GF-D8 (cell line): Measurements from ENCODE around the gene EXO5.
"Not testable (repeated sequence)": the region's sequence is repeated elsewhere in the genome, so short reads cannot be mapped to it uniquely, and the experiment has no call there.

Experiments
- DNase-seq: peaks from one replicate; lab custom pipeline; 2025; lab: John Stamatoyannopoulos, UW

EXO5 gene

DNA sequence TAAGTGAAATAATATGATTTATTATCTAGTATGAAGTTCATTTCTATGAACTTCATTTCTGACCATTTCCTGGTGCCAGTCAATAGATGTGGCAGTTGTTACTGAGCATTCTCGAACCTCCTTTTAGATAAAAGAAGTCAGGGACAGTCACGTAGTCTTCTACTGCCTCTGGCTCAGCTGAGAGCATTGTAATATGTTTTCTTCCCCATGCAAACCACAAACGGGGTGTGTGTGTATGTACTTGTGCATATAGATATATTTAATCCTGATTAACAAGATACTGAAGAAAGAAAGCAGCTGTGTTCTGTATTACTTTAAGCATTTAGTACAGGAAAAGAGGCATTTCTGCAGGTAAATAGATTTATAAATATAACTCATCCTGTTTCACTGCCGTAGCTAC is 44.5 kb downstream of the EXO5 start:
- no peak for DNase-seq

DNA sequence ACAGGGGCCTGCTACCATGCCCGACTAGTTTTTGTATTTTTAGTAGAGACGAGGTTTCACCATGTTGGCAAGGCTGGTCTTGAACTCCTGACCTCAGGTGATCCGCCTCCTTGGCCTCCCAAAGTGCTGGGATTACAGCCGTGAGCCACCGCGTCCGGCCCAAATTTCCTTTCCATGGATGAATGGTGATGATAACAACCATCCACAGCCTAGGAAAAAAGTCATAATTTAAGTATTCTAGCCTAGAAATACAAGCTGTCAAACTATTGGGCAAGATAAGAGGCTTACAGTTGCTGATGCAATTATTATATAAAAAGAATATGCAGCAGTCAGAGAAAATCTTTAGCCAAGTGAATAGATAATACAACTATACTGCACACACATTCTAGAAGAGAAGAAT is 46.2 kb downstream of the EXO5 start:
- DNase-seq, result not testable (repeated sequence)

DNA sequence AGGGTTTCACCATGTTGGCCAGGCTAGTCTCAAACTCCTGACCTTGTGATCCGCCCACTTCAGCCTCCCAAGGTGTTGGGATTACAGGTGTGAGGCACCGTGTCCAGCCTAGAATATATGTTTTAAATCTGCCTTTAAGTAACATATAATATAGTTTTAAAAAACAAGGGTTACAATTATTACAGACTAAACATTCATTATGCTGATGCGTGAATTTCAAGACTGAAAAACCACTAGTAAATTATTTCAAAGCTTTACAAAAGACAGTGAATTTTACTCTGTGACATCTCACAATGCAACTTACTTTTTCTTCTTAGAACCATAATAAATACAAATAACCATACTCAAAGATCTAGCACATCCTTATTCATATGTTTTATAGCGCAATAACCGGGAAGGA is 47.6 kb downstream of the EXO5 start:
- no peak for DNase-seq

DNA sequence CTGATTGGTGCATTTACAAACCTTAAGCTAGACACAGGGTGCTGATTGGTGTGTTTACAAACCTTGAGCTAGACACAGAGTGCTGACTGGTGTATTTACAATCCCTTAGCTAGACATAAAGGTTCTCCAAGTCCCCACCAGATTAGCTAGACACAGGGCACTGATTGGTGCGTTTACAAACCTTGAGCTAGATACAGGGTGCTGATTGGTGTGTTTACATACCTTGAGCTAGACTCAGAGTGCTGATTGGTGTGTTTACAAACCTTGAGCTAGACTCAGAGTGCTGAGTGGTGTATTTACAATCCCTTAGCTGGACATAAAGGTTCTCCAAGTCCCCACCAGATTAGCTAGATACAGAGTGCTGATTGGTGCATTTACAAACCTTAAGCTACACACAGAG is 49.7 kb downstream of the EXO5 start:
- DNase-seq, result not testable (repeated sequence)

DNA sequence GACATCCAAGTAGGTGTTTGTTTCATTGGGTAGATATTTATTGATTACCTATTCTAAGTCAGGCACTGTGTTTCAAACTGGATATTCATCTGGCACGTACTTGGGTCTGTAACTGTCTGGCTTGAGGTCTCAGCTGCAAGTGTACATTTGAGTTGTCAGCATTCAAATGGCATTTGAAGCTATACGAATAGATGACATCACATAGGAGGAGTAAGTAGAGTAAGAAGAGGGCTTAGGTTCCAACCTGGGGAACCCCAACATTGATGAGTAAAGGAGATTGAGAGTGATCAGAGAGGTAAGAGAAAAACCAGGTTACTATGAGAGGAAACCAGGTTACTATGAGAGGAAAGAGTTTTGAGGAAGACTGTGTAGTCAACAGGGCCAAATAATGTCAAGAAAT is 53.6 kb downstream of the EXO5 start:
- no peak for DNase-seq

DNA sequence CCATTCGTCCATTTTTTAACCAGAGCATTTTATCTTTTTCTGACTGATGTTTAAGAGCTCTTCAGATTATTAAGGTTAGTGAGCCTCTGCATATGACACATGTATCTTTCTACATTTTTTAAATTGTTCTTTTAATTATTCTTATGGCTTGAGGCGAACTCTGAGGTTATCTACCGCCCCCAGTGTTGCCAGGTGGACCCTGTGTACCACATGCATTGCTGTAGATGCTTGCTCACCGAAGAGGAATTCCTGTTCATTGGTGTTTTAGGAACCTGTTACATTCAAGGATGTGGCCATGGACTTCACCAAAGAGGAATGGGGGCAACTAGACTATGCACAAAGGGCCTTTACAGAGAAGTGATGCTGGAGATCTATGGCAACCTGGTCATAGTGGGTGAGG is 54.7 kb downstream of the EXO5 start:
- no peak for DNase-seq

DNA sequence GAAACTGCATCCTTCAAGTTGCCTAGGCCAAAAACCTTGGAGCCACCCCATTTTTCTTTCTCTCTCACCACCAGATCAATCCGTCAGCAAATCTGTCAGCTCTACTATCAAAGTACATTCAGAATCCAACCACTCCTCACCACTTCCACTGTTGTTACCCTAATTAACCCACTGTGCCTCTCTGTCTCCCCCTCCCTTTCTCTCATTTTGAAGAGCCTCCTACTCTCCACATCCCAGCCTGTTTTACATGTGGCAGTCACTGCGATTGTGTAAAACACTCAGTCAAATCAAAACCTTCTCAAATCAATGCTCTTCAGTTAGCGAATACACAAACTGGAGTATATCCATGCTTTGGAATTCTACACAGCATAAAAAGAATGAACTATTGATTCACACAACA is 55.9 kb downstream of the EXO5 start:
- no peak for DNase-seq

DNA sequence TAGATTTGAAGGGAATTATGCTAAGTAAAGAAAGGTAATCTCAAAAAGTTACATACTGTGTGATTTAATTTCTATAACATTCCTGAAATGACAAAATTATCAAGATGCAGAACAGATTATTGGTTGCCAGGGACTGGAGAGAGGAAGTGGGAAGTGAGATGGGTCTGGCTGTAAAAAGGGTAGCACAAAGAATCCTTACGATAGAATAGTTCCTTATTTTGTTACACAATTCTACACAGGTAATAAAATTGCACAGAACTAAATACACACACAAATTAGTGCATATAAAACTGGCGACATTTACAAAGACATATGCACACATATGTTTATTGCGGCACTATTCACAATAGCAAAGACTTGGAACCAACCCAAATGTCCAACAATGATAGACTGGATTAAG is 56.3 kb downstream of the EXO5 start:
- DNase-seq, result no peak
